Vagina (tissue), 2 donors: Measurements from ENCODE around the gene VAV1. TPM values are rescaled to one million over a fixed set of nuclear protein-coding genes. Genes with fewer than 3 reads are reported as not detected.
"Not testable (repeated sequence)": the region's sequence is repeated elsewhere in the genome, so short reads cannot be mapped to it uniquely, and the experiment has no call there.

Source experiments
- DNase-seq, 2 donors: peaks; one replicate each; pipeline ENCODE4 v3.0.0-alpha.2; 2017; ENCODE audit errors: extremely low spot score in 2 of 2
- H3K27ac ChIP-seq: fragments of 200-600 bp; sonication (generic); one replicate; pipeline ENCODE4 v1.5.1; 2019
- H3K27me3 ChIP-seq: fragments of 200-600 bp; sonication (generic); one replicate; pipeline ENCODE4 v1.5.1; 2019
- H3K36me3 ChIP-seq, 2 donors: fragments of 200-600 bp; sonication (generic); one replicate each; pipeline ENCODE4 v1.5.1; 2017 to 2019
- H3K4me1 ChIP-seq: fragments of 200-600 bp; sonication (generic); one replicate; pipeline ENCODE4 v1.5.1; 2019
- H3K4me3 ChIP-seq, 2 donors: fragments of 200-600 bp; sonication (generic); 1 replicate in 1 of 2; 2 replicates in 1 of 2; pipeline ENCODE4 v1.5.1; 2016 to 2019
- H3K9me3 ChIP-seq: fragments of 200-600 bp; sonication (generic); one replicate; pipeline ENCODE4 v1.5.1; 2019
- POLR2A ChIP-seq, 2 donors: fragments of 450-650 bp; IDR thresholded peaks; one replicate each; pipeline ENCODE4 v1.6.1; 2017; ENCODE audit warnings: antibody characterized with exemption in 2 of 2, mild to moderate bottlenecking in 2 of 2, moderate library complexity in 2 of 2
- POLR2AphosphoS5 ChIP-seq, 2 donors: sonication (generic); formaldehyde crosslinking; IDR thresholded peaks; one replicate each; pipeline ENCODE4 v1.9.0; 2017; ENCODE audit warnings: antibody characterized with exemption in 2 of 2, mild to moderate bottlenecking in 2 of 2, low read depth in 1 of 2; ENCODE audit not compliant: insufficient read depth in 1 of 2
- intact Hi-C: fragments of 100-400 bp; cut with DNase I; formaldehyde crosslinking; loops from one replicate; pipeline ENCODE4 v1.15.1; 2023
- total RNA-seq: library from RNA; depleted of rRNA; stranded (reverse); fragments of >200 nt; gene quantifications from one replicate; pipeline ENCODE4 v1.2.3, GENCODE V29; 2016
- TF ChIP-seq, protein P1 (sequence below), 3 experiments: fragments of 450-650 bp in 2 of 3; fragments of 200-600 bp in 1 of 3; sonication (generic) in 1 of 3; IDR thresholded peaks; one replicate each; pipeline ENCODE4 v1.5.1; 2017 to 2019; ENCODE audit warnings: antibody characterized with exemption in 3 of 3, mild to moderate bottlenecking in 2 of 3, moderate library complexity in 2 of 3

VAV1 gene
- total RNA-seq, 1 donor from 2014 or later = 5.9 TPM

DNA sequence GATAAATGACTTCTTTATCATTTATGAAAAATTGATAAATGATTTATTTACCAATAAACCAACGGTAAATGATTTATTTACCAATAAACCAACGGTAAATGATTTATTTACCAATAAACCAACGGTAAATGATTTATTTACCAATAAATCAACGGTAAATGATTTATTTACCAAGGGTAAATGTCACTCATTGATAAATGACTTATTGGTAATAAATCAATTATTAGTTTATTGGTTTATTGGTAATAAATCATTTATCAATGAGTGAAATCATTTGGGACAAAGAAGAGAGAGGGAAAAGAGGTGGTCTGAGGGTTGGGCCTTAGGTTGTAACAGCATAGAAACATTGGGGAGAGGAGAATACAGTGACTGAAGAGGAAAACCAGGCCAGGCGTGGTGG lies 21.5 kb downstream of the VAV1 start:
- Histone ChIP-seq H3K36me3 (no peaks in the 10 kb centered on the region), H3K27me3 (no peaks in the 10 kb centered on the region), H3K4me1 (no peaks in the 10 kb centered on the region), H3K4me3 (no peak overlapping the region), H3K9me3 (no peaks in the 10 kb centered on the region), H3K27ac (no peak overlapping the region)
- TF ChIP-seq, protein P1, sequence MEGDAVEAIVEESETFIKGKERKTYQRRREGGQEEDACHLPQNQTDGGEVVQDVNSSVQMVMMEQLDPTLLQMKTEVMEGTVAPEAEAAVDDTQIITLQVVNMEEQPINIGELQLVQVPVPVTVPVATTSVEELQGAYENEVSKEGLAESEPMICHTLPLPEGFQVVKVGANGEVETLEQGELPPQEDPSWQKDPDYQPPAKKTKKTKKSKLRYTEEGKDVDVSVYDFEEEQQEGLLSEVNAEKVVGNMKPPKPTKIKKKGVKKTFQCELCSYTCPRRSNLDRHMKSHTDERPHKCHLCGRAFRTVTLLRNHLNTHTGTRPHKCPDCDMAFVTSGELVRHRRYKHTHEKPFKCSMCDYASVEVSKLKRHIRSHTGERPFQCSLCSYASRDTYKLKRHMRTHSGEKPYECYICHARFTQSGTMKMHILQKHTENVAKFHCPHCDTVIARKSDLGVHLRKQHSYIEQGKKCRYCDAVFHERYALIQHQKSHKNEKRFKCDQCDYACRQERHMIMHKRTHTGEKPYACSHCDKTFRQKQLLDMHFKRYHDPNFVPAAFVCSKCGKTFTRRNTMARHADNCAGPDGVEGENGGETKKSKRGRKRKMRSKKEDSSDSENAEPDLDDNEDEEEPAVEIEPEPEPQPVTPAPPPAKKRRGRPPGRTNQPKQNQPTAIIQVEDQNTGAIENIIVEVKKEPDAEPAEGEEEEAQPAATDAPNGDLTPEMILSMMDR (IDR thresholded peaks at IDR 0.05) = no peak
- TF ChIP-seq POLR2A (IDR thresholded peaks at IDR 0.05) = no peak
- no peak for TF ChIP-seq POLR2AphosphoS5 (IDR thresholded peaks at IDR 0.05; ENCODE audit: insufficient read depth in 1 of 2, low read depth in 1 of 2)
- intact Hi-C loops = no loop called here
- DNase-seq = no peak

DNA sequence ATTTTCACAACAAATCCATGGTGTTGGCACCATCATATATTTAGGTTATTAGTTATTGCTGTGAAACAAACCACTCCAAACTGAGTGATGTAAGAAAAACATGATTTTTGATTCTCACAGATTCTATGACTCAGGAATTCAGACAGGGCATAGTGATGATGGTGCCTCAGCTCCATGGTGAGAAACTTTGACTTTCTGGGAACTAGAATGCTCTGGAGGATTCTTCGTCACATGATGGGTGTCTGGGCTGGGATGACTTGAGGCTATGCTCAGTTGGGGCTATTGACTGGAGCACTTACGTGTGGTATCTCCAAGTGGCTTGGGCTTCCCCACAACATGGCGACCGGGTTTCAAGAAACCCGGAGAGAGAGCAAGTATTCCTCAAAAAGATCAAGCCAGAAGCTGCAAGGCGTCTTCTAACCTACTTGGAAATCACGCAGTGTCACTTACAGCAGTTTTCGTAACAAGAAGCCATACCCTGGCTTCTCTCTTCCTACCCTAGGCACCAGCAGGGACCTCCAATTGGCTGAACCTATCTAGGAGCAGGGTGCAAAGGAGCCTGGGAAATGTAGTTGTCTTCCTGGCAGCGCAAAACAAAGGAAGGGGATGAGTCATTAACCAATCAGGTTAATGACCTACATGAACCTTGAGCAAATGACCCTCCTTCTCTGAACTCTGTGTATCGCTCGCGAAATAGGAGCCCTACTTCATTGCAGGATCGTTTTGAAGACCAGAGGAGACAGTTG lies 22.4 kb downstream of the VAV1 start:
- Histone ChIP-seq H3K4me1 (no peaks in the 10 kb centered on the region), H3K9me3 (no peaks in the 10 kb centered on the region), H3K4me3 (no peak overlapping the region), H3K27me3 (no peaks in the 10 kb centered on the region), H3K27ac (no peak overlapping the region), H3K36me3 (no peaks in the 10 kb centered on the region)
- DNase-seq = no peak
- intact Hi-C loops = no loop called here
- TF ChIP-seq POLR2A (IDR thresholded peaks at IDR 0.05) = no peak
- no peak for TF ChIP-seq POLR2AphosphoS5 (IDR thresholded peaks at IDR 0.05; ENCODE audit: insufficient read depth in 1 of 2, low read depth in 1 of 2)
- TF ChIP-seq, protein P1 (IDR thresholded peaks at IDR 0.05) = no peak

GRCh38 chr19:6796278-6796677 lies 23.8 kb downstream of the VAV1 start:
- H3K27me3 ChIP-seq = no peaks in the 10 kb centered on the region
- no peak overlapping the region for H3K27ac ChIP-seq
- TF ChIP-seq POLR2AphosphoS5 (IDR thresholded peaks at IDR 0.05; ENCODE audit: insufficient read depth in 1 of 2, low read depth in 1 of 2) (no peak), POLR2A (IDR thresholded peaks at IDR 0.05) (no peak)
- TF ChIP-seq, protein P1 (IDR thresholded peaks at IDR 0.05) = no peak
- H3K4me1 ChIP-seq = peaks cover 5% of the 10 kb centered on the region
- H3K9me3 ChIP-seq = no peaks in the 10 kb centered on the region
- intact Hi-C loops = no loop called here
- no peak for DNase-seq
- no peak overlapping the region for H3K4me3 ChIP-seq
- no peaks in the 10 kb centered on the region for H3K36me3 ChIP-seq

DNA sequence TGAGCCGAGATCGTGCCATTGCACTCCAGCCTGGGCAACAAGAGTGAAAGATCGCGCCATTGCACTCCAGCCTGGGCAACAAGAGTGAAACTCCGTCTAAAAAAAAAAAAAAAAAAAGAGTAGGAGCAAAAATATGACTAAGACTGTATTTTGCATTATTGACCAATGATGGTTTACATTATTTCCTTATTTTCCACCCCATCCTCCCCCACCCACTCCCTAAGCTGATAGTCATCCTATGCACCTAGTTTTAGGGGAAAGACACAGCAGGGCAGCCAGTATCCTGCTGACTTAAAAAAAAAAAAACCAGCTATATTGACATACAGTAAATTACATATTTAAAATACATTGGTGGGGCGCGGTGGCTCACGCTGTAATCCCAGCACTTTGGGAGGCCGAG lies 25.1 kb downstream of the VAV1 start:
- Histone ChIP-seq H3K27me3 (no peaks in the 10 kb centered on the region), H3K4me3 (no peak overlapping the region), H3K36me3 (no peaks in the 10 kb centered on the region), H3K27ac (no peak overlapping the region), H3K4me1 (peaks cover 10% of the 10 kb centered on the region), H3K9me3 (no peaks in the 10 kb centered on the region)
- DNase-seq = no peak
- intact Hi-C loops = no loop called here
- TF ChIP-seq, protein P1 (IDR thresholded peaks at IDR 0.05) = no peak
- TF ChIP-seq POLR2A (IDR thresholded peaks at IDR 0.05) (no peak), POLR2AphosphoS5 (IDR thresholded peaks at IDR 0.05; ENCODE audit: insufficient read depth in 1 of 2, low read depth in 1 of 2) (no peak)

- H3K4me3 ChIP-seq, H3K36me3 ChIP-seq, H3K27ac ChIP-seq, intact Hi-C loops, H3K9me3 ChIP-seq, DNase-seq, H3K27me3 ChIP-seq: not testable (repeated sequence)
- H3K4me1 ChIP-seq = peaks cover 16% of the 10 kb centered on the region
Measured at GRCh38 chr19:6800160-6800790, 27.8 kb downstream of the VAV1 start.
